KMS-11 (cell line): Measurements from ENCODE around the gene ASPHD2.
A peak's percentile ranks its signal among the peaks of the same experiment; 100 is the strongest.

ENCODE experiments used
- H2AFZ ChIP-seq: fragments of 200-600 bp; sonication (generic); 2 replicates; pipeline ENCODE4 v1.6.1; 2016; ENCODE audit warnings: antibody characterized with exemption, mixed run types, low read depth
- H3K27ac ChIP-seq: fragments of 200-600 bp; sonication (generic); 2 replicates; pipeline ENCODE4 v1.6.1; 2016; ENCODE audit warnings: mild to moderate bottlenecking, mixed run types
- H3K27me3 ChIP-seq: fragments of 200-600 bp; sonication (generic); 2 replicates; pipeline ENCODE4 v1.6.1; 2017; ENCODE audit warnings: mild to moderate bottlenecking, low read depth, mixed run types, moderate library complexity; ENCODE audit not compliant: insufficient read depth
- H3K36me3 ChIP-seq: fragments of 200-600 bp; sonication (generic); 2 replicates; pipeline ENCODE4 v1.6.1; 2017; ENCODE audit warnings: mild to moderate bottlenecking, mixed run types; ENCODE audit not compliant: insufficient read depth
- H3K4me1 ChIP-seq: fragments of 200-600 bp; sonication (generic); 2 replicates; pipeline ENCODE4 v1.6.1; 2016; ENCODE audit warnings: mild to moderate bottlenecking, low read depth, mixed run types; ENCODE audit not compliant: poor library complexity, severe bottlenecking
- H3K4me2 ChIP-seq: fragments of 200-600 bp; sonication (generic); 2 replicates; pipeline ENCODE4 v1.7.0; 2016; ENCODE audit warnings: mild to moderate bottlenecking, mixed run types
- H3K4me3 ChIP-seq: fragments of 200-600 bp; sonication (generic); IDR thresholded peaks from 2 replicates; pipeline ENCODE4 v1.6.1; 2017; ENCODE audit warnings: low read depth, low read length, mixed read lengths; ENCODE audit not compliant: insufficient read depth
- H3K79me2 ChIP-seq: fragments of 200-600 bp; sonication (generic); 2 replicates; pipeline ENCODE4 v1.6.1; 2016; ENCODE audit warnings: low read depth, mixed run types; ENCODE audit not compliant: insufficient read depth
- H3K9ac ChIP-seq: fragments of 200-600 bp; sonication (generic); 2 replicates; pipeline ENCODE4 v1.6.1; 2016; ENCODE audit warnings: mild to moderate bottlenecking, mixed run types
- H4K20me1 ChIP-seq: fragments of 200-600 bp; sonication (generic); 2 replicates; pipeline ENCODE4 v1.6.1; 2016; ENCODE audit warnings: mild to moderate bottlenecking, mixed run types; ENCODE audit not compliant: insufficient read depth
- CTCF ChIP-seq: fragments of 200-600 bp; sonication (generic); conservative IDR thresholded peaks from 2 replicates; pipeline ENCODE4 v1.6.1; 2017; ENCODE audit warnings: low read depth, mild to moderate bottlenecking, antibody characterized with exemption, low read length, moderate library complexity, mixed read lengths

ASPHD2 gene

DNA sequence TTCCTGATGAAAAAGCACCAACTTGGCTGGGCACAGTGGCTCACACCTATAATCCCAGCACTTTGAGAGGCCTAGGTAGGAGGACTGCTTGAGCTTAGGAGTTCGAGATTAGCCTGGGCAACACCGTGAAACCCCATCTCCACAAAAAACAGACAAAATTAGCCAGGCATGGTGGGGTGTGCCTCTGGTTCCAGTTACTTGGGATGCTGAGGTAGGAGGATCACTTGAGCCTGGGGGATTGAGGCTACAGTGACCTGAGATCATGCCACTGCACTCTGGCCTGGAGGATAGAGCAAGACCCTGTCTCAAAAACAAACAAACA lies 51.5 kb downstream of the ASPHD2 start:
- Histone ChIP-seq H3K27ac (no peak overlapping the region), H4K20me1 (no peaks in the 10 kb centered on the region), H3K4me2 (no peak overlapping the region), H3K27me3 (no peaks in the 10 kb centered on the region), H3K9ac (no peak overlapping the region), H3K36me3 (no peaks in the 10 kb centered on the region), H3K79me2 (peaks cover 28% of the 10 kb centered on the region; the same call in 1 of the 2 replicates), H3K4me3 (no peak overlapping the region), H2AFZ (no peak overlapping the region), H3K4me1 (peaks cover 28% of the 10 kb centered on the region)
- TF ChIP-seq CTCF = no peak

GRCh38 chr22:26481112-26481693 lies 52.1 kb downstream of the ASPHD2 start:
- Histone ChIP-seq H3K27ac (no peak overlapping the region), H3K9ac (no peak overlapping the region), H3K79me2 (peaks cover 34% of the 10 kb centered on the region; the same call in 1 of the 2 replicates)

DNA sequence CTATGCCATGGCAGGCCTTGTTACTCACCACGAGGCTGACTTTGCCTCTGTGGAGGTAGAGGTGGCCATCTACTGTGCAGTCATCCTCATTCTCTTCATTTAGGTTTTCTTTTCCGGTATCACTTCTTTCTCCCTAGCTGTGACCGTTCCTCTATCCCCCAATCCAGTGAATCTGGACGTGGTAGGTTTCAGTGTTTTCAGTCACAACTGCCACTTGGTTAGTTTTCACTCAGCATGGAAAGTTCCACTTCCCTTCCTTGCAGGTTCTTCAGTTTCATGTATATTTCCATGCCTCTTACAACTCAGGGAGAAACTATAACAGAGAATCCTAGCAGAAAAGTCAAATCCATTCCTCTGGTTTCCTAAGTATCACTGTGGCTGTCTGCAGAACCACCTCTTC lies 52.6 kb downstream of the ASPHD2 start:
- no peak overlapping the region for H3K4me3 ChIP-seq
- H3K36me3 ChIP-seq = no peaks in the 10 kb centered on the region
- H3K9ac ChIP-seq = no peak overlapping the region
- H3K27ac ChIP-seq = no peak overlapping the region
- TF ChIP-seq CTCF = no peak
- H2AFZ ChIP-seq = no peak overlapping the region
- H3K27me3 ChIP-seq = no peaks in the 10 kb centered on the region
- no peak overlapping the region; the same call in 1 of the 2 replicates for H3K4me2 ChIP-seq
- no peaks in the 10 kb centered on the region for H4K20me1 ChIP-seq
- peaks cover 39% of the 10 kb centered on the region for H3K79me2 ChIP-seq
- H3K4me1 ChIP-seq = peaks cover 40% of the 10 kb centered on the region

More at GRCh38 chr22:26481112-26481693, 52.1 kb downstream of the ASPHD2 start:
- Histone ChIP-seq H2AFZ (no peak overlapping the region), H3K4me2 (no peak overlapping the region), H4K20me1 (no peaks in the 10 kb centered on the region), H3K4me1 (peaks cover 35% of the 10 kb centered on the region), H3K4me3 (no peak overlapping the region), H3K36me3 (no peaks in the 10 kb centered on the region), H3K27me3 (no peaks in the 10 kb centered on the region)
- TF ChIP-seq CTCF = no peak

DNA sequence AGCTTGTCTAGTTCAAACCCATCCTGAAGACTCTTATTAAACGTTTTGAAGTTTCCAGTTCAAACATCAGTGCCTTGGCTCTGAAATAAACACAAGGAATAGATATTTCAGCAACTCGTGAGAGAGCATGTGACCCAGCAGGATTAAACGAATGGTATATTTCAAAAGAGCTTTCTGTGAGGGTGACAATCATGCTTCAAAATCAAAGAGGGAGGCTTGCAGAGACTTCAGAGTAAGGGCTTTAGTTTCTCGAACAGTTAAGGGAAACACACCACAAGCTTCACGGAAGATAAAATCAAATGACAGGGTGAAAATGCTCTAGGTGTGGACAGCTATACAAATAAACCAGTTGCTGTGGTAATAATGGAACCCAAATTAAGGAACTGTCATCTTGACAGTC lies 53.1 kb downstream of the ASPHD2 start:
- no peak overlapping the region for H3K4me3 ChIP-seq
- no peaks in the 10 kb centered on the region for H3K27me3 ChIP-seq
- H3K27ac ChIP-seq = no peak overlapping the region
- H3K4me1 ChIP-seq = peaks cover 44% of the 10 kb centered on the region
- no peak overlapping the region for H2AFZ ChIP-seq
- no peaks in the 10 kb centered on the region for H3K36me3 ChIP-seq
- peak overlapping the region; percentile 75; the same call in 1 of the 2 replicates for H3K4me2 ChIP-seq
- H3K9ac ChIP-seq = no peak overlapping the region
- H4K20me1 ChIP-seq = no peaks in the 10 kb centered on the region
- no peak for TF ChIP-seq CTCF
- peaks cover 44% of the 10 kb centered on the region for H3K79me2 ChIP-seq
